ENCODE results near the gene RHBDD1.

RHBDD1 gene

DNA sequence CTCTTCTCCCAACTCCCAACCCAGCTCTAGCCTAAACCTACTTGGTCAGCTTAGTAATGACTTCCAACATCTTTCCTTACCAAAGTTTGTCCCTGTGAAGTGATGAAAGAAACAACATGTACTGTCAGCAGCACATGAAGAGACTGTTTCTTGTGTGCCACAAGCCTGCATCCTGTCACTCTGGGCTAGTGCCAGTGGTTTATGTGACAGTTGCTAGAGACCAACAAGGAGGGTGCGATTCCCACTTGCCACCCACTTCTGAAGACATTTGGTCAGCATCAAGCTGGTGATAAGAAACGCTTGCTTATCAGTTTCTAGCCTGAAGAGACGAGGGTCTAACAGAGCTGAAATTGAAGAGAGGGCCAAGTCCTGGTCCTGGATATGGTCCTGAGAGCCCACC, 195.5 kb downstream of the RHBDD1 start:
- DNase-seq (ENCODE audit: low spot score): no peak

DNA sequence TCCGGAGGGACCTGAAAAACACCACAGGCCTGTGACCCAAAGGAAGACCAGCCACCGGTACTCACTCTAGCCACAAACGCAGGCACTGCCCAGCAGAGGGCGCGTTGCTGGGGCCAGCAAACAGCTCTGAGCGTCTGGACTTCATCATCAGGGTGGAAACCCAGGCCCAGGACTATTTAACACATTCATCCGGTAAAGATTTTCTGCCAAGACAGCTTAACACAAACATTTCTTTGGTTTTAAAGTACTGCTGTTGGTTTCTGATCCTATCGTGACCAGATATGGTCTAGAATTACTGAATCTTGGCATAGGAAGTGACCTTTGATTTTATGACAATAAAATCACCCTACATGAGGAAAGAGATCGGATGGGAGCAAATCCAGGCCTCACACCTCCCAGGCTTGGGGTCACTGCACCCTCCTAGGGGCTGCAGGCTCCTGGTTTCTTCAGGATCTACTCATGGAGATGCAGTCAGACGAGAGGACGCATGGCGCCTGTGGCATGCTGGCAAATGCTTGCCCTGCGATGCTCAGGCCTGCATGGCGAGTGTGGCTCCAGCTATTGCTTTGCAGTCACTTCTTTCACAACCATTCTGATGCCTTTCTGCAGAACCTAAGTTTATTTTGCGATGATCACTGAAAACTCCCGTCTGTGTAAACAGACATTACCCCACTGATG, 197.8 kb downstream of the RHBDD1 start:
- no peak for DNase-seq (ENCODE audit: low spot score)

GRCh38 chr2:227035711-227036367, 200.0 kb downstream of the RHBDD1 start:
- no peak for DNase-seq (ENCODE audit: low spot score)

GRCh38 chr2:227036527-227036926, 200.7 kb downstream of the RHBDD1 start:
- DNase-seq (ENCODE audit: low spot score): no peak

DNA sequence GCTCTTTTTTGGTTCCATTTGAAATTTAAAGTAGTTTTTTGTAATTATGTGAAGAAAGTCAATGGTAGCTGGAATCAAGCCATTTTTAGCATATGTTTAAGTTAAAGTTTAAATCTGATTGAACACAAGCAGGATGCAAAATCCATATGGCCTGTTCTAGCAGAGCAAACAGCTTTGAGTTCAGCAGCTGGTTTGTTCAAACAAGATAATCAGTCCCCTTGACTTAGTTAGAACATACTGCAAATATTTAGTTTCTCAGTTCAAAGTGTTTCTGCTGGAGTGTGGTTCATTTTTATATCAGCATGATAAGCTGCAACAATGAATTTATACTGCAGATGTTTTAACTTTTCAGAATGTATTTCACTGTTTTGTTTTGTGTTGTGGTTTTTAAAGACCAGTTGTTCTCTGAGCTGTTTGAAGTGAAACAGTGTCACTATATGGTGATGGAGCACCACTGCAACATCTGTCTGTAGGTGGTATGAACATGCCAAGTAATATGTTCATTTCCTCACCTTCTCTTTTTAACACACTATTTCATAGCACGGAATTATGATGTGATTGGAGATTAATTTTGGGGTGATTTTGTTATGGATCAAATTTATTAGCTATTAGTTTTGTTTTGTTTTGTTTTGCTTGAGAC, 202.8 kb downstream of the RHBDD1 start:
- DNase-seq (ENCODE audit: low spot score): no peak

- no peak for DNase-seq (ENCODE audit: low spot score)
Measured at GRCh38 chr2:227043981-227044380, 208.1 kb downstream of the RHBDD1 start.
